Iris pigment epithelial cell (primary cell): ENCODE measurements around the gene E4F1.

Source experiments
- DNase-seq: peaks from one replicate; pipeline ENCODE4 v3.0.0-alpha.2; 2011; ENCODE audit warnings: low read depth

Gene E4F1, protein sequence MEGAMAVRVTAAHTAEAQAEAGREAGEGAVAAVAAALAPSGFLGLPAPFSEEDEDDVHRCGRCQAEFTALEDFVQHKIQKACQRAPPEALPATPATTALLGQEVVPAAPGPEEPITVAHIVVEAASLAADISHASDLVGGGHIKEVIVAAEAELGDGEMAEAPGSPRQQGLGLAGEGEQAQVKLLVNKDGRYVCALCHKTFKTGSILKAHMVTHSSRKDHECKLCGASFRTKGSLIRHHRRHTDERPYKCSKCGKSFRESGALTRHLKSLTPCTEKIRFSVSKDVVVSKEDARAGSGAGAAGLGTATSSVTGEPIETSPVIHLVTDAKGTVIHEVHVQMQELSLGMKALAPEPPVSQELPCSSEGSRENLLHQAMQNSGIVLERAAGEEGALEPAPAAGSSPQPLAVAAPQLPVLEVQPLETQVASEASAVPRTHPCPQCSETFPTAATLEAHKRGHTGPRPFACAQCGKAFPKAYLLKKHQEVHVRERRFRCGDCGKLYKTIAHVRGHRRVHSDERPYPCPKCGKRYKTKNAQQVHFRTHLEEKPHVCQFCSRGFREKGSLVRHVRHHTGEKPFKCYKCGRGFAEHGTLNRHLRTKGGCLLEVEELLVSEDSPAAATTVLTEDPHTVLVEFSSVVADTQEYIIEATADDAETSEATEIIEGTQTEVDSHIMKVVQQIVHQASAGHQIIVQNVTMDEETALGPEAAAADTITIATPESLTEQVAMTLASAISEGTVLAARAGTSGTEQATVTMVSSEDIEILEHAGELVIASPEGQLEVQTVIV

DNA sequence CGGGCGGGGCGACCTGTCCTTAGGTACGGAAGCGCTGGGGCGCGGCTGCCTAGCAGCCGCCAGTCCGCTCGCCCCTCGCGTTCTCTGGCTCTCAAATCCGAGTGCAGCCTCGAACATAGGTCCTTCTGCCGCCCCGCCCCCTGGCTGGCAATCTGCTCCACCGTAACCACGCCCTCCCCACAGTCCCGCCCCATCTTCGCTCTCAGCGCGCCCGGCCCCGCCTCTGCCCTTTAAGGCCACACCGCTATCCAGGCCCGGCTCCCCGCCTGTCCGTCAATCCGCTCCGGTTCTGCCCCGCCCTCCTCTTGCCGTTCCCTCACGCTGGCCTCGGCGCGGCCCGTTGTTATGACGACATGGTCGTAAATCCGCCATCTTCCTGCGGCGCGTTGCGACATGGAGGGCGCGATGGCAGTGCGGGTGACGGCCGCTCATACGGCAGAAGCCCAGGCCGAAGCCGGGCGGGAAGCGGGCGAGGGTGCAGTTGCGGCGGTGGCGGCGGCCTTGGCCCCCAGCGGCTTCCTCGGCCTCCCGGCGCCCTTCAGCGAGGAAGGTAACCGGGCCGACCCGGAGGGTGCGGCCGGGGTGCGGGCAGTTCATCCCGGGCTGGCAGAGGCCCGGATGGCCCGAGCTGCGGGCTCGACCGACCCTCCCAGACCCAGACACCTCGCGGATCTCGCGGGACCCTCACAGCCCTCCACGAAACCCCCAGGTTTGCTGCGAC lies at the start of gene E4F1:
Gene E4F1, plus strand, starts transcription at position 371 of the 721 bp plus-strand sequence. Its CDS starts 23 bp downstream, at position 394.
- DNase-seq = peak; percentile 100

DNA sequence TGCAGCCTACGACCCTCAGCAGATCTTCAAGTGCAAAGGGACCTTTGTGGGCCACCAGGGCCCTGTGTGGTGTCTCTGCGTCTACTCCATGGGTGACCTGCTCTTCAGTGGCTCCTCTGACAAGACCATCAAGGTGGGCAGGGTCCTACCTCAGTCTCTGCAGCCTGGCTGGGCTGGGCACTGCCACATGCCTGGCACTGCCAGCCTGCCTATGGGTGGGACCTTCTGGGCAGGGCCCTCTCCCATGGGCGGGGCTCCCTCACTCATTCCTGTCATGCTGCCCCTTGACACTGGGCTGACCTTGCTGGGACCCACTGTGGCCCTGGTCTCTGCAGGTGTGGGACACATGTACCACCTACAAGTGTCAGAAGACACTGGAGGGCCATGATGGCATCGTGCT lies 49.5 kb upstream of the E4F1 start:
- DNase-seq = no peak

DNA sequence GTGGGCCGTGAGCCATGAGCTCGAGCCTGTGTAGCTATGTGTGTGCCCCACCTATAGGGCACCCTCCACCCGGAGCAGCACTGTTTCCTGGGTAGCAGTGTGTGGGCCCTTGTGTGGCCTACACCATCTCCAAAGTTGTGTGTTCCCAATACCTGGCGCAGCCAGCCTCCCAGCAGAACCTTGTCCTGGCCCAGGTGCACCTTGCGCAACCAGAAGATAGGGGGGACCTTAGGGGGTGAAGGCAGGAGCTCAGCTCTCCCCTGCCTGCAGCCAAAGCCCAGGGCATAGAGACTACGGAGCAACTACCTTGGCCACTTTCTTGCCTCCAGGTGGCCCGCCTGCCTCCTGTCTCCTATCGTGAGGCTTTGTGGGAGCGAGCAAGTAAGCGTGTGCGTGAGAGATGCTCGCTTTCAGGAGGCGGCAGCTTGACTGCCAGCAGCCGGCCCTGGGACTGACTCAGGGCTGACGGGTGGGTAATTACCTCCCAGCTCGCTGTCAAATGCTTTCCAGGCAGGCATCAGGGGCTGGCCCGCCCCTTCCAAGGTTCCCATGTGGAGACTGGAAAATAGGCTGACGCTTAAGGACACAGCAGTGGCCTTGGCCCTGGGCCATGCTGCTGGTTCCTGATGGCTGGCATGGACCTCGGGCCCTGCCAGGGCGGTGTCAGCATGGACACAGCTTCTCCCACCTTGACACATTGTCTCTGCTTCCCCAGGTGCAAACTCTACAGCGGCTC lies 48.8 kb upstream of the E4F1 start:
- DNase-seq = no peak

DNA sequence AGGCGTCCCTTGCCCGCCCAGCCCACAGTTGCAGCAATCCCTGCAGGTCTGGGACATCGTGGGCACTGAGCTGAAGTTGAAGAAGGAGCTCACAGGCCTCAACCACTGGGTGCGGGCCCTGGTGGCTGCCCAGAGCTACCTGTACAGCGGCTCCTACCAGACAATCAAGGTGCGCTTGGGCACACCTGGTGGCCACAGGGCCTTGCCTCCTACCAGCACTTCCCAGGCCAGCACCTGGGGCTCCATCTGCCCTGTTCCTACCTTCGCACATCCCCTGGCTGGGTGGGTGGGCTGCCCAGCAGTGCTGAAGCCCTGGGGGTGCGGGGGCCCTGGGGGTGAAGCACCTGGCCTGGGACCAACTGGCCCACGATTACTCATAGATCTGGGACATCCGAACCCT lies 47.9 kb upstream of the E4F1 start:
- DNase-seq = no peak

DNA sequence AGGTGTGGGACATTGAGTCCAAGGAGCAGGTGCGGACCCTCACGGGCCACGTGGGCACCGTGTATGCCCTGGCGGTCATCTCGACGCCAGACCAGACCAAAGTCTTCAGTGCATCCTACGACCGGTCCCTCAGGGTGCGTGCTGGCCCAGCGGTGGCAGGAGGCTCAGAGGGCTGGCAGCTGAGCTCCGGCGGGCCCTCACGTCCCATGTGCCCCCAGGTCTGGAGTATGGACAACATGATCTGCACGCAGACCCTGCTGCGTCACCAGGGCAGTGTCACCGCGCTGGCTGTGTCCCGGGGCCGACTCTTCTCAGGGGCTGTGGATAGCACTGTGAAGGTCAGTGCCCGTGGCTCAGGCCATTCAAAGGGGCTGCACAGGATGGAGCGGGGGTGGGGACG lies 47.3 kb upstream of the E4F1 start:
- DNase-seq = no peak

DNA sequence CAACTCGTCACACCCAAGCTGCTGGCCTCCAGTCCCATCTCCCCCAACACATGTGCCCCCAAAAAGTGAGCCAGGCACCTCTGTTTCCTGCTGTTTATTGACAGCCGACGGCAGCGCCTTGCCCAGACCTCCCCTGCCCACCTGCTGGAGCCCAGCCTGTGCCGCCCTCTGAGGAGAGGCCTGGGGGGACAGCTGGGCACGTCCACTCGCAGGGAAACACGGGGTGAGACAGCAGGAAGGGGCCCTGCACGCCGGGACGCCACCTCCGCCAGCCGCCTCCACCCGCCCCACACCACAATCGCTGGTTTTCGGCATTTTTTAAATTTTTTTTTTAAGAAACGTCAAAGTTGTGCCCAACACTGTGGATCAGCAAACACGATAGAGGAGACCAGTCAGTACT lies 46.3 kb upstream of the E4F1 start:
- no peak for DNase-seq

DNA sequence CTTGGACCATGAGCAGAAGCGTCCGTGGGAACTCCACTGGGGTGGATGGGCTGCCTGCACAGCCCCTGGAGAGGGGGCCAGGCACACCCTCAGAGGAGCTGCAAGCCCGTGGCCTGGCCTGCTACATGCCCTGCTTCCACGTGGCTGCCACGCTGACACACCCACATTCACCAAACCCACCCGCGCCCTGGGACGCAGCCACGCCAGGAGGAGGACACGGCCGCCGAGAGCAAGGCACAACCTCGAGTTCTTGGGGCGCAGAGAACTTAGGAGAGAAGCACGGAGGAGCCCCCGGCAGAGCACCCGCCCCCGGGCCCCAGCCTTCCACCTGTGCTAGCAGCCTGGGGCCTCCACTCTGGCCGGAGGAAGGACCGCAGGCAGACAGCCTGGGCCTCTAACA lies 45.8 kb upstream of the E4F1 start:
- DNase-seq = no peak

DNA sequence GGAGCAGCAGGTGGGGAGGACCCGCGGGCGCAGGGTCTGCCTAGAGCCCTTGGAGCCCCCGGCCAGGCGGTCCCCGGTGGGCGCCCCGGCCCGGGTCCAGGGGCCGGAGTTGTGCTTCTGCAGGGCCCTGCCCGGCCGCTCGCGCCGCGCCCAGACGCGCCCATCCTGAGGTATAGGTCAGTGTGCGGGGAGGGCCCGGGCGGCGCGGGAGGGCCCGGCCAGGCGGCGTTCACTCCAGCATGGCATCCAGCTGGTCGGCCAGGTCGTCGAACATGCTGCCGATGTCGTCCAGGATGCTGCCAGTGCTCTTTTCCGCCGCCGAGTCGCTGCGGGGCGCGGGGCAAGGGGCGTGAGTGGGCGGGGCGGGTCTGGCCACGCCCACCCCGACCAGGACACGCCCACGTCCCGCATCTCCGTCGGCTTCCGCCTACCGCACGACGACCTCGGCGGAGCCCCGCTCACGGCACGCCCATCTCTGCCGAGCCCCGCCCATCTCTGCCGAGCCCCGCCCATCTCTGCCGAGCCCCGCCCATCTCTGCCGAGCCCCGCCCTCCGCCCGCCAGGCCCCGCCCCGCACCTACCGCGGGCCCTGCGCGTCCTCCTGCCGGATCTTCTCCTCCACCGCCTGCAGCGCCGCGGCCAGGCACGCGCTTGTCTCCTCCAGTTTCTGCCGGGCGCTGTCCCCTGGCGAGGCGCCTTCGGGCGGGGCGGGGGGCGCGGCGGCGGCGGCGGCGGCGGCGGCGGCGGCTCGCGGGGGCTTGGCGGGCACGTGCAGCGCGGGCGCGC lies 44.9 kb upstream of the E4F1 start:
- peak; percentile 52 for DNase-seq

DNA sequence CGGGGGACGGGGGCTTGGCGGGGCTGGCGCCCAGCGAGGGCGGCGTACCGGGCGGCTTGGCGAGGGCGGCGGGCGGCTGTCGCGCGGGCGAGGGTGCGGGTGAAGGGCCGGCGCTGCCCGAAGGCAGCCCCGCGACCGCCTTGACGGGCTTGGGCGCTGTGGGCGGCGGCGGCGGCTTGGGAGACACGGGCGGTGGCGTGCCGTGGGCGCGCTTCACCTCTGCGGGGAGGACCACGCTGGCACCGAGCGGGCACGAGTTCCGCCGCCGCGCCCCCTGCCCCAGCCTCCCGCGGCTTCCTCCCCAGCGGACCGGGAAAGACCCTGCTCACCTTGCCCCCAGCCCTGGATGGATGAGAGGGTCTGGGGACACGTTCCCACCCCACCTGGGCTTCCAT lies 44.3 kb upstream of the E4F1 start:
- no peak for DNase-seq

DNA sequence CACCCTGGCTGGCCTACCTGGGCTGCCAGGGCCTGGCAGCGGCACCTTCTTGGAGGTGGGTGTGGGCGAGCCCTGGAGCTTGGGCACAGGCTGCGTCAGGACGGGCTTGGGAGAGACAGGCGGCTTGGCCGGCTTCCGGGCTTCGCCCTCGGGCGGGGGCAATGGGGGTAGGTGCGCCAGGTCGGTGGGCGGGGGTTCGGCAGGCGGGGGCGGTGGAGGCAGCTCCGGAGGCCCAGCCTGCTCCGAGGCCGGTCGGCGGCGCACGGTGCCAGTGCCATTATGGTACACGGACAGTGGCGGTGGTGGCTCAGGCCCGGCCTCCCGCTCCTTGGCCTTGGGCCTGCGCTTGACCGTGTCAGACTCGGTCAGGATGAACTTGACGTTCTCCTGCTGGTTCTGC lies 43.8 kb upstream of the E4F1 start:
- no peak for DNase-seq

DNA sequence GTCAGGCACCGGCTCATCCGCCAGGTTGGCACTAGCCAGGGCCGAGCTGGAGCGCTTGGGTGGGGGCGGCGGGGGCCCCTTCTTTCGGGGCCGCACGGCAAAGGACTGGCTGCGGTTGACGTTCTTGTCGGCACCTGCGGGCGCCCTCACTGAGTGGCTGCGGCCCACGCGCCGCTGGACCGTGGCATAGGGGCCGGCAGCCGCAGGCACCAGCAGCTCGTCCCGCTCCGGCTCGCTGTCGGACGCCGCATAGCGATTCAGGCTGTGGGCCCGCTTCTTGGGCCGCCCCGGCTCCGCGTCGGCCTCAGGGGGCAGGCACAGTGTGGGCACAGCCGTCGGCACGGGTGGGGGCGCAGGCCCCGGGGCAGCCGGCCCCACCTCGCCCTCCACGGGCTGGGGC lies 42.9 kb upstream of the E4F1 start:
- no peak for DNase-seq

DNA sequence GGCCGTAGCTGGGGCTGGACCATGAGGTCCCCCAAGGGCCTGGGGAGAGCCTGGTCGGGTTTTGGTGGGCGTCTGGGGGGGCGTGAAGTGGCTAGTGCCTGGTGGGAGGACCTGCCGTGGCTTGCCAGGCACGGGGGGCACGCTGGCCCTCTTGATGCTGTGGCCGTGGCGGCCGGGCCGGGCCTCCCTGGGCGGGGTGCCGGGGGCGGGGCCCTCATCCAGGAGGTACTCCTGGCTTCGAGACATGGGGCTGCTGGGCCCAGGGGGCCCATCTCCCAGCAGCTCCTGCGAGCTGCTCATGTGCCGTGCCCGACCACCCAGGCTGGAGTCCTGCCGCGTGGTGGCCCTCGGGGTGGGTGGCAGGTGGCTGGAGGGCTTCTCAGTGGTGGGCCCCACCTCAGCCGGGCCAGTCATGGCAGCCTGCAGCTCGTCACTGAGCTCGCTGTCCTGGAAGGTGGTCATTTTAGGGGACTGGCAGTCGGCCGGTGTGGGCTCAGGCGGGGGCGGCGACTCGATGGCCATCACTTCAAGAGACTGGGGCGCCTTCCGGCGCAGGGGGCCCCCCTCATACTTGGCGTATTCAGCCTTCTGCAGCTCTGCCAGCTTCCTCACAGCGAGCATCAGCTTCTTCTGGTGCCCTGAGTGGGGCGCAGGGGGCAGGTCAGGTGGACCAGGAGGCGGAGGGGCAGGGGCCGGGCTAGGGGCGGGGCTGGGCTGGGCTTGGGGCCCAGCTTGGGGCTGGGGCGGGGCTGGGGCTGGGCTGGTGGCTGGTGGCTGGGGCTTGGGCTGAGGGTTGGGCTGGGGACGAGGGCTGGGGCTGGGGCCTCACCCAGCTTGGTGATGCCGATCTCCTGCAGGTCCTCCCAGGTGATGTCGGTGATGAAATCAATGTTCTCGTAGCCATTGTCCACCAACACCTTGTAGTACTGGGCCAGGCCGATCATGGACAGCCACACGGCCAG lies 42.1 kb upstream of the E4F1 start:
- no peak for DNase-seq

DNA sequence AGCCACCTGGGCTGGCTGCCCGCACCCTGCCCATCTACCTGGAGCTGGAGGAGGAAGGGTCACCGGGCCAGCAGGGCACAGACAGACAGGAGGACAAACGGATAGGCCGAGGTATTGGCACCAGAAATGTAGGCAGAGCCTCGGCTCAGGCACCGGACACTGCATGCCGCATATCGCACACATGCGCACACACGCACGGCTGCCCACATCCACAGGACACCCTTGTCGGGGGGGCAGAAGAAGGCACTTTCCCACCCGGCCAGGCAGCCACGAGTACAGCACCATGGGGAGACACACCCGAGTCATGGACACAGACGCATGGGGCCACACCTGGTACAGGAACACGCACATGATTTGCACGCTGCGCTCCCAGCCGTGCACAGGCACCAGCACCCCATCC lies 41.4 kb upstream of the E4F1 start:
- no peak for DNase-seq

DNA sequence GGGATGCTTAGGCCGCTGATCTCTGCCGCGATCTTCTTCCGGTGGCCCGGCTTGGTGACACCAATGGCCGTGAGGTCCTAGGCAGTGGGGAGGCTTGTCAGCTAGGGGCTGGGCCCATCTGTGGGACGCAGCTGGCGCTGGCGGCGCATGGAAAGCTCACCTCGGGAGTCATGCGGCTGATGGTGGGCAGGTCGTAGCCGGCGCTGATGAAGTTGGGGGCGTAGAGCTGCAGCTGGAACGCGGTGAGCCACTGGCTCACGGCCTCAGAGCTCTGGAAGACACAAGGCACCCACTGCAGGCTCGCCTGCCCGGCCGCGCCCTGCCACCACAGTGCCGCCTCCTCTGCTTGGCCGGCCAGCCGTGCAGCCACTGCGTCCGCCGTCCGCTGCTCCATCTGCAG lies 39.7 kb upstream of the E4F1 start:
- DNase-seq = no peak

DNA sequence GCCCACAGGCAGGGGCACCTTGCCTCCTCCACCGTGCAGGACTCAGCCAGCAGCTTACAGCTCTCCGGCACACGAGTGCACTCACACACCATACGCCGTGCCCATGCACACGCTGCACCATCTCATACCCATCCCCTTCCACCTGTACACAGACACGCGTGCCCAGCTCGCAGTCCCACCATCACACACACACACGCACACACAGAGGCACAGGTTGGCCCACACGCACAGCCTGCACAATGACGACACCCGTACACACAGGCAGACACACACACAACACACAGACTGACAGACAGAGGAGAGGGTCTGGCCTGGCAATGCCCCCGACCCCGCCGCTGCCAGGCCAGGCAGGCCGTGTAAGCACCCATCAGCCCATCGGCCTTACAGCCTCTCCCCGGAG lies 39.0 kb upstream of the E4F1 start:
- DNase-seq = no peak

DNA sequence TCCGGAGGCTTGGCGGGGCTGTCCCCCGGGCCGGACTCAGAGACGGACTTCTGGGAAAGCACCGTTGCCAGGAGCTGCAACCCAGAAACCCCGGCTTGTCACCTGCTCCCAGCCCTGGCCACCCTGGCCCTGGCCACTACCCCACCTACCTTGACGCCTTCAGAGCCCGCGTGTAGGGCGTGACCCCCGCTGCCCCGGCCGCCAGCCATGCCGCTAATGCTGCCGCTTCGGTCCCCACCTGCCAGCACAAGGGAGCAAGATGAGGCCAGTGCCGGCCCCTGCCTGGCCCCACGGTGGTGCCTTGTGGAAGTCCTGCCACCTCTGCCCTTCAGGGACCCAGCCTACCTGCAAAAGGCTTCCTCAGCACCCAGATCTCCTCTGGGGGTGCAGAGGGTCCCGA lies 38.4 kb upstream of the E4F1 start:
- DNase-seq = no peak

DNA sequence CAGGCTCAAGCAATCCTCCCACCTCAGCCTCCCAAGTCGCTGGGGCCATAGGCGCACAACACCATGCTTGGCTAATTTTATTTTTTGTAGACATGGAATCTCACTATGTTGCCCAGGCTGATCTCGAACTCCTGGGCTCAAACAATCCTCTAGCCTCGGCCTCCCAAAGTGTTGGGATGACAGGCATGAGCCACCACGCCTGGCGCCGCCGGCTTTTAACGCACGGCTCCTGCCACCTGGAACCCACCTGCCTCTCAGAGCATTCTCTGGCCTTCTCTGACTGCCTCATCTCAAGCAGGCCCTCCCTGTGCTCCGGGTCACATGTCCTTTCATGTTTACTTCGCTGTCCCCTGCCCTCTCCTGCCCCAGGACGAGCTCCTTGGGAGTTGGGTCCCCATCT lies 37.3 kb upstream of the E4F1 start:
- DNase-seq = no peak

DNA sequence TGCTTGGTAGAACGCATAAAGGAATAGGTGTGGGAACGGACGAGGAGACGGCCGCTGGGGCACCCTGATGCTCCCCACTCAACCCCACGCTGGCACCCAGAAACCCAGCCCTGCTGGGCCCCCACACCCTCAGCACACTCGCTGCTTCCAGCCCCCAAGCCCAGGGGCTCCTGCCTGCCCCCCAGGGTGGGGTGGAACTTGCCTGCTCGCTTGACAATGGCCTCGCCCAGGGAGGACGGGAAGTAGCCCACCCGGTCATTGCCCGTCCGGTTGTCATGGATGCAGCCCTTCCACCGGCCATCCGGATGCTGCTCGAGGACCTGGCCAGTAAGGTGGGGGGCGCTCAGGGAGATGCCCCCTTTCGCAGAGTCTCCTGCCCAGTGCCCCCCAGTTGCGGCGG lies 36.9 kb upstream of the E4F1 start:
- no peak for DNase-seq

DNA sequence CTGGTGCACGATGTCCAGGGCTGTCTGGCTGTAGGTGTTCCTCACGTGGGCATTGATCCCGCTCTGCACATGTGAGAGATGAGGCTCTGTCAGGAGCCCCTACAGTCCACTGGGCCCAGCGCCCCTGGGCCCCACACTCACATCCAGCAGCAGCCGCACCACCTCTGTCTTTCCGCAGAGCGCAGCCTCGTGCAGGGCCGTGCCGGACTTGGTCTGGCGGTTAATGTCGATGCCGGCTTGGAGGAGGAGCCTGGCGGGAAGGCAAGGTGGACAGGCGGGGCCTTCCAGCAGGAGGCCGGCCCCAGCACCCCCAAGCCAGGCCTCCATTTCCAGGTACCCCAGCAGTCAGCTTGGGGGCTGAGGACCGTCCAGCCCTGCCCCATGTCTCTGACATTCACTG lies 36.2 kb upstream of the E4F1 start:
- DNase-seq = no peak

DNA sequence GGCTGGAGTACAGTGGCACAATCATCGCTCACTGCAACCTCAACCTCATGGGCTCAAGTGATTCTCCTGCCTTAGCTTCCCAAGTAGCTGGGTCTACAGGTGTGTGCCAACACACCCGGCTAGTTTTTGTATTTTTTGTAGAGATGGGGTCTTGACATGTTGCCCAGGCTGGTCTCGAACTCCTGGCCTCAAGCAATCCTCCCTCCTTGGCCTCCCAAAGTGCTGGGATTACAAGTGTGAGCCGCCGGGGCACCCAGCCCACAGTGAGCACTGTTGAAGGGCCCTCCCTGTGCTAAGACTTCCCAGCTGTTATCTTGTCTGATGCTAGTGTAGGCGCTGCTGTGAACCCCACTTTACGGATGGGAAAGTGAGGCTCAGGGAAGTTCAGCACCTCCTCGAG lies 35.0 kb upstream of the E4F1 start:
- DNase-seq = no peak
